ENCODE measurements around the gene HOXC9. TPM values are rescaled to one million over a fixed set of nuclear protein-coding genes. Genes with fewer than 3 reads are reported as not detected.

Gene HOXC9
- total RNA-seq, 1 experiment from 2014 or later, result 11.3 TPM

DNA sequence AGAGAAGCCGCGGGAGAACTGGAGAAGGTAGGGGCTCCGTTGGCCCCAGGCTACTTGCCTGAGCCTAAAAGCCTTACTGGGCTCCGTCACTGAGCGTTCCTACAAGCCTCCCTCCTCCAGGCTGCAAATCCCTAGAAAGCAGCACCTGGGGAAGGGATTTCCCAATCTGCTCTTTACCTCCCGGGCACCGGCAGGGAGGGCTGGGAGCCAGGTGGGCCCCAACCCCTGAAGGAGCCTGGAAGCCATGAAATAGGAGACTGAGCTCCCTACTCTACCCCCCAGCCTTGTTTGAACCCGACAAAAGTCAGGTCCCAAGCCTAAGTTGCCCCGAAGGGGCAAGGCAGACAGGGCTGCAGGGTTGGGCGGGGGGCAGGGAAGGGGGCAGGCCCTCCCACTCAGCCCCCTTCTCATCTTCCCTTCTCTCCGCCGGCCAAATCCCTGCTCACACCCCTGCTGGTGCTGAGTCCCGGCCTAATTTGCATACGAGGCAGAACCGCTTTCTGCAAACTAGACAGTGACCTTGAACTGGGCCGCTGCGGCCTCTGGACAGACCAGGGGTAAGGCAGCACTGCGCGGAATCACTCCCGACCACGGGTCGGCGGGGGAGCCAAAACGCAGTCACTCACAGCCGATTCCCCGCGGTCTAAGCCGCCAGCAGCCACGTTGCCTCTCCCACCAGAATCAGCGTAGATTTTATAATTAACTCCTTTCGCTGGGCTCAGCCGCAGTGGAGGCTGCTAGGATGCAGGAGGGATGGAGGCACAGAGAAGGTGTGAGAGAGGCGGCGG is 49.0 kb upstream of the HOXC9 start:
- Histone ChIP-seq H3K9ac (ENCODE audit: low read length) (no peak overlapping the region), H2AFZ (ENCODE audit: low read depth, low read length, poor library complexity, severe bottlenecking) (no peak overlapping the region), H3K4me3 (replicated peaks in 1 of 2; ENCODE audit: low read depth in 1 of 2, low read length in 2 of 2) (no peak overlapping the region), H3K4me2 (ENCODE audit: low read length) (no peak overlapping the region), H3K27ac (ENCODE audit: low read depth, low read length) (no peak overlapping the region), H3K79me2 (ENCODE audit: insufficient read depth, low read length) (no peaks in the 10 kb centered on the region), H3K9me2 (ENCODE audit: insufficient read depth) (no peaks in the 10 kb centered on the region), H3K27me3 (ENCODE audit: insufficient read depth, low read length) (no peaks in the 10 kb centered on the region), H4K20me1 (ENCODE audit: insufficient read depth) (no peaks in the 10 kb centered on the region), H3K4me1 (ENCODE audit: control insufficient read depth in 1 of 2, insufficient read depth in 2 of 2, low read length in 2 of 2) (peaks cover 12 to 15% of the 10 kb centered on the region in 2 experiments), H3K9me3 (ENCODE audit: control insufficient read depth in 1 of 2, insufficient read depth in 1 of 2, low read depth in 1 of 2, low read length in 2 of 2) (no peaks in the 10 kb centered on the region), H3K36me3 (ENCODE audit: control insufficient read depth in 1 of 2, insufficient read depth in 2 of 2, low read length in 2 of 2) (no peaks in the 10 kb centered on the region)
- ATAC-seq (no peak), DNase-seq (ENCODE audit: low read depth, low spot score) (no peak)
- no TSS peak for BruUV-seq (replicated peaks)
- intact Hi-C loops (cut with micrococcal nuclease), result loop anchor here (1.0 kb wide), 1 partner anchor 158 kb away; no protein-coding TSS in a partner anchor
- POLR2A ChIA-PET, result no interaction called here
- RAD21 ChIA-PET (ENCODE audit: low non-redundant PET in 1 of 2, low total read pairs in 2 of 2, uncharacterized antibody in 2 of 2, unreplicated experiment in 2 of 2), result interaction anchor here in 1 of 2 experiments (0.6 kb wide), 1 partner anchor 87 kb away, joined by 3 read pairs; no protein-coding TSS in a partner anchor
- CTCF ChIA-PET, result interaction anchor here (0.8 kb wide), 1 partner anchor 158 kb away, joined by 3 read pairs; no protein-coding TSS in a partner anchor
- TF ChIP-seq POLR2AphosphoS5 (IDR thresholded peaks at IDR 0.05; ENCODE audit: low read depth, low read length) (no peak), CEBPB (IDR thresholded peaks at IDR 0.05; ENCODE audit: low read depth) (no peak), SRF (IDR thresholded peaks at IDR 0.05; ENCODE audit: low read depth) (no peak), POLR2A (IDR thresholded peaks at IDR 0.05; ENCODE audit: borderline replicate concordance, extremely low read depth, insufficient read depth, insufficient read length) (no peak), ZFX (IDR thresholded peaks at IDR 0.05) (no peak), JUND (IDR thresholded peaks at IDR 0.05) (no peak), EZH2phosphoT487 (IDR thresholded peaks at IDR 0.05; ENCODE audit: borderline replicate concordance) (no peak)

DNA sequence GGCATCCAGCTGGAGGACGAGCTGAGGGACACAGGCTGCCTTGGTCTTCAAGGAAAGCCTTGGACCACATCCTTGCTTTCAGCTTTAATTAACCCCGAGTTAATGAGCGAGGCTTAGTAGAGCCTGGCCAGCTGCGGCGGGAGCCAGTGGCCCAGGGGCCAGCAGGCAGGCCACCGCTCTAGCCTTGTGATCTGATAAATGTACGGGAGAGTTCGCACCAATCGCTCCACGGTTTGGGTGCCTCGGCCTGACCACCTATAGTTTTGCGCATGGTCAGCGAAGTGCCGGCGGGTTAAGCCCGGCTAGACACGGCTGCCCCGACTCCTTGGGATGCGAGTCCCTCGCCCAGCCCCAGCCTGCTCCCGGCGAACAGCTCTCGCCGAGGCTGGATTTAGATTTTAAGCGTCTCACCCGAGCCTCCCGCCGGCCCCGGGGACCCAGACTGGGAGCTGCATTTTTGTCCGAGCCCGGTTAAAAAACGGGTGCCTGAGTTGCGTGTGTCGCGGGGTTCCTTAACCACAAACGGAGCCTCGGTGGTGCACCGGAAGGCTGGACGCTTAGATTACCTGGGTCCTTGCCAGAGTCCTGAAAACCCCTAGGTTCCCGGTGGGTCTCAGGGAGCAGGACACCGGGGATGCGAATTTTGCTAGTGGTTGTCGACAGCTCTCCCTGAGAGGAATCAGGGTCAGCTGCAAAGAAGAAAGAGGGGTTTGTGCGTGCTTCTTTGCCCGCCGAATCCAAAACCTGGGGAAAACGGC is 48.2 kb upstream of the HOXC9 start:
- Histone ChIP-seq H3K27me3 (ENCODE audit: insufficient read depth, low read length) (no peaks in the 10 kb centered on the region), H3K4me2 (ENCODE audit: low read length) (no peak overlapping the region), H3K36me3 (ENCODE audit: control insufficient read depth in 1 of 2, insufficient read depth in 2 of 2, low read length in 2 of 2) (no peaks in the 10 kb centered on the region), H4K20me1 (ENCODE audit: insufficient read depth) (no peaks in the 10 kb centered on the region), H3K4me3 (replicated peaks in 1 of 2; ENCODE audit: low read depth in 1 of 2, low read length in 2 of 2) (no peak overlapping the region), H3K9me2 (ENCODE audit: insufficient read depth) (no peaks in the 10 kb centered on the region), H3K79me2 (ENCODE audit: insufficient read depth, low read length) (no peaks in the 10 kb centered on the region), H3K9me3 (ENCODE audit: control insufficient read depth in 1 of 2, insufficient read depth in 1 of 2, low read depth in 1 of 2, low read length in 2 of 2) (no peaks in the 10 kb centered on the region), H3K9ac (ENCODE audit: low read length) (no peak overlapping the region), H2AFZ (ENCODE audit: low read depth, low read length, poor library complexity, severe bottlenecking) (peak overlapping the region; percentile 99), H3K4me1 (ENCODE audit: control insufficient read depth in 1 of 2, insufficient read depth in 2 of 2, low read length in 2 of 2) (peaks cover 12 to 15% of the 10 kb centered on the region in 2 experiments), H3K27ac (ENCODE audit: low read depth, low read length) (no peak overlapping the region)
- POLR2A ChIA-PET, result no interaction called here
- no peak for ATAC-seq
- CTCF ChIA-PET, result no interaction called here
- RAD21 ChIA-PET (ENCODE audit: low non-redundant PET in 1 of 2, low total read pairs in 2 of 2, uncharacterized antibody in 2 of 2, unreplicated experiment in 2 of 2), result interaction anchor here in 1 of 2 experiments (0.6 kb wide), 1 partner anchor 87 kb away, joined by 3 read pairs; no protein-coding TSS in a partner anchor
- intact Hi-C loops (cut with micrococcal nuclease), result no loop called here
- BruUV-seq (replicated peaks), result no TSS peak
- DNase-seq (ENCODE audit: low read depth, low spot score), result no peak
- TF ChIP-seq POLR2AphosphoS5 (IDR thresholded peaks at IDR 0.05; ENCODE audit: low read depth, low read length) (no peak), YY1 (IDR thresholded peaks at IDR 0.05; ENCODE audit: extremely low read depth, insufficient replicate concordance, low read depth, low read length) (no peak), EZH2phosphoT487 (IDR thresholded peaks at IDR 0.05; ENCODE audit: borderline replicate concordance) (no peak), TCF7L2 (IDR thresholded peaks at IDR 0.05; ENCODE audit: borderline replicate concordance, extremely low read depth, insufficient read depth, insufficient read length) (no peak), SP1 (IDR thresholded peaks at IDR 0.05; ENCODE audit: low read depth) (no peak), EGR1 (IDR thresholded peaks at IDR 0.05; ENCODE audit: low read depth) (no peak), SRF (IDR thresholded peaks at IDR 0.05; ENCODE audit: low read depth) (no peak), ELF1 (IDR thresholded peaks at IDR 0.05; ENCODE audit: borderline replicate concordance, low read depth) (no peak), CBX3 (IDR thresholded peaks at IDR 0.05; ENCODE audit: low read depth) (no peak), SIN3A (IDR thresholded peaks at IDR 0.05; ENCODE audit: low read depth) (no peak)
- TF ChIP-seq, protein P1, sequence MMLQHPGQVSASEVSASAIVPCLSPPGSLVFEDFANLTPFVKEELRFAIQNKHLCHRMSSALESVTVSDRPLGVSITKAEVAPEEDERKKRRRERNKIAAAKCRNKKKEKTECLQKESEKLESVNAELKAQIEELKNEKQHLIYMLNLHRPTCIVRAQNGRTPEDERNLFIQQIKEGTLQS (IDR thresholded peaks at IDR 0.05), result no peak
- TF ChIP-seq, protein P2, sequence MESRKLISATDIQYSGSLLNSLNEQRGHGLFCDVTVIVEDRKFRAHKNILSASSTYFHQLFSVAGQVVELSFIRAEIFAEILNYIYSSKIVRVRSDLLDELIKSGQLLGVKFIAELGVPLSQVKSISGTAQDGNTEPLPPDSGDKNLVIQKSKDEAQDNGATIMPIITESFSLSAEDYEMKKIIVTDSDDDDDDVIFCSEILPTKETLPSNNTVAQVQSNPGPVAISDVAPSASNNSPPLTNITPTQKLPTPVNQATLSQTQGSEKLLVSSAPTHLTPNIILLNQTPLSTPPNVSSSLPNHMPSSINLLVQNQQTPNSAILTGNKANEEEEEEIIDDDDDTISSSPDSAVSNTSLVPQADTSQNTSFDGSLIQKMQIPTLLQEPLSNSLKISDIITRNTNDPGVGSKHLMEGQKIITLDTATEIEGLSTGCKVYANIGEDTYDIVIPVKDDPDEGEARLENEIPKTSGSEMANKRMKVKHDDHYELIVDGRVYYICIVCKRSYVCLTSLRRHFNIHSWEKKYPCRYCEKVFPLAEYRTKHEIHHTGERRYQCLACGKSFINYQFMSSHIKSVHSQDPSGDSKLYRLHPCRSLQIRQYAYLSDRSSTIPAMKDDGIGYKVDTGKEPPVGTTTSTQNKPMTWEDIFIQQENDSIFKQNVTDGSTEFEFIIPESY (IDR thresholded peaks at IDR 0.05; ENCODE audit: extremely low read depth, insufficient replicate concordance, low read length), result no peak

Measured in HCT116 (cell line).